MM.1S (cell line): Measurements from ENCODE around the gene MTNR1A.

Experiments
- CTCF ChIP-seq: fragments of 300-600 bp; sonication (generic); IDR thresholded peaks from 2 replicates; pipeline ENCODE4 v1.5.1; 2016; ENCODE audit warnings: antibody characterized with exemption, low read length, mixed read lengths
- EZH2 ChIP-seq: fragments of 300-600 bp; sonication (generic); optimal IDR thresholded peaks from 2 replicates; pipeline ENCODE3; 2017; ENCODE audit warnings: low read depth, mild to moderate bottlenecking, antibody characterized with exemption, low read length, mixed read lengths
- EZH2phosphoT487 ChIP-seq: fragments of 300-600 bp; sonication (generic); IDR thresholded peaks from 2 replicates; pipeline ENCODE4 v1.6.1; 2018; ENCODE audit warnings: antibody characterized with exemption, low read length

DNA sequence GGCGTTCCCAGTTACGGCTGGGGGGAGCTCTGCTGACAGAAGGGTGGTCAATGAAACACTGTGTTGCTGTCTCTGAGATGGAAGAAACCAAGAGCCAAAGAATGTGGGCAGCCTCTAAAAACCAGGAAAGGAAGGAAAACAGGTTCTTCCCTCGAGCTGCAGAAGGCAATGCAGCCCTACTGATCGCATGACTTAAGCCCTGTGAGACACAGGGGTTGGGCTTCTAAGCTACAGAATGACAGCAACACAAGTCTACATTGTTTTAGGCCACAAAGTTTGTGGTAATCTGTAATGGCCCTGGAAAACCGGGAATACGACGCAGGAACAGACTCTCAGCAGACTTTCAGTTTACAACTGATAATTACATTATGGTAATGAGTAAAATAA lies 38.2 kb upstream of the MTNR1A start:
- TF ChIP-seq CTCF (no peak), EZH2 (no peak), EZH2phosphoT487 (no peak)
